Embryonic facial prominence (tissue), 1 donor: Measurements from ENCODE around the gene CACNA1C.

Source experiments
- DNase-seq: peaks from one replicate; pipeline ENCODE4 v3.0.0-alpha.2; 2016; ENCODE audit errors: extremely low spot score

CACNA1C gene

GRCh38 chr12:2171672-2172426 is 119.1 kb downstream of the CACNA1C start:
- DNase-seq, result no peak

GRCh38 chr12:2172491-2173214 is 119.9 kb downstream of the CACNA1C start:
- no peak for DNase-seq

- no peak for DNase-seq
Observed at GRCh38 chr12:2173971-2174370, 121.2 kb downstream of the CACNA1C start.

GRCh38 chr12:2177003-2177402 is 124.2 kb downstream of the CACNA1C start:
- DNase-seq, result no peak

GRCh38 chr12:2177751-2178150 is 125.0 kb downstream of the CACNA1C start:
- no peak for DNase-seq

- no peak for DNase-seq
Observed at GRCh38 chr12:2179058-2179457, 126.3 kb downstream of the CACNA1C start.

GRCh38 chr12:2179953-2180736 is 127.4 kb downstream of the CACNA1C start:
- no peak for DNase-seq

- no peak for DNase-seq
Observed at GRCh38 chr12:2180737-2181082, 127.9 kb downstream of the CACNA1C start.

- DNase-seq, result peak; percentile 53
Observed at GRCh38 chr12:2183556-2184541, 131.1 kb downstream of the CACNA1C start.

- no peak for DNase-seq
Observed at GRCh38 chr12:2185751-2186341, 133.1 kb downstream of the CACNA1C start.

GRCh38 chr12:2187195-2187945 is 134.6 kb downstream of the CACNA1C start:
- DNase-seq, result no peak

GRCh38 chr12:2190085-2190484 is 137.3 kb downstream of the CACNA1C start:
- DNase-seq, result no peak

GRCh38 chr12:2190896-2191533 is 138.2 kb downstream of the CACNA1C start:
- DNase-seq, result no peak

- no peak for DNase-seq
Observed at GRCh38 chr12:2191534-2192153, 138.9 kb downstream of the CACNA1C start.

GRCh38 chr12:2192231-2192630 is 139.4 kb downstream of the CACNA1C start:
- DNase-seq, result no peak

GRCh38 chr12:2194060-2194459 is 141.3 kb downstream of the CACNA1C start:
- DNase-seq, result no peak

- no peak for DNase-seq
Observed at GRCh38 chr12:2194571-2194970, 141.8 kb downstream of the CACNA1C start.

GRCh38 chr12:2195085-2195484 is 142.3 kb downstream of the CACNA1C start:
- no peak for DNase-seq

GRCh38 chr12:2198005-2198501 is 145.3 kb downstream of the CACNA1C start:
- DNase-seq, result no peak
